HepG2 (cell line): ENCODE results near the gene CHKA. TPM values are rescaled to one million over a fixed set of nuclear protein-coding genes. Genes with fewer than 3 reads are reported as not detected.
A peak's percentile ranks its signal among the peaks of the same experiment; 100 is the strongest.

Source experiments
- ARHGAP35 ChIP-seq: sonication (generic); formaldehyde crosslinking; IDR thresholded peaks from 2 replicates; pipeline ENCODE4 v1.9.0; 2022; ENCODE audit warnings: mild to moderate bottlenecking, inconsistent platforms, moderate library complexity, missing genetic modification reagents, borderline replicate concordance
- CENPT ChIP-seq: sonication (generic); formaldehyde crosslinking; IDR thresholded peaks from 2 replicates; pipeline ENCODE4 v1.8.0; 2022; ENCODE audit warnings: low read depth, mild to moderate bottlenecking, moderate library complexity, missing genetic modification reagents
- ELF1 ChIP-seq: sonication (generic); formaldehyde crosslinking; IDR thresholded peaks from 2 replicates; pipeline ENCODE4 v1.4.0; 2020; ENCODE audit warnings: missing genetic modification reagents
- FOXO1 ChIP-seq: sonication (generic); formaldehyde crosslinking; IDR thresholded peaks from 2 replicates; pipeline ENCODE4 v1.4.0; 2020; ENCODE audit warnings: missing genetic modification reagents
- ISL2 ChIP-seq: sonication (generic); formaldehyde crosslinking; IDR thresholded peaks from 2 replicates; pipeline ENCODE4 v1.5.0; 2020; ENCODE audit warnings: missing genetic modification reagents
- MIER2 ChIP-seq: IDR thresholded peaks from 2 replicates; pipeline ENCODE4 v1.6.1; 2016; ENCODE audit warnings: missing biosample characterization, missing genetic modification reagents
- RFX5 ChIP-seq: IDR thresholded peaks from 2 replicates; pipeline ENCODE4 v1.6.1; 2011; ENCODE audit warnings: low read depth, low read length, improper control_type of control experiment
- SNAI1 ChIP-seq: sonication (generic); formaldehyde crosslinking; IDR thresholded peaks from 2 replicates; pipeline ENCODE4 v1.5.0; 2020; ENCODE audit warnings: mild to moderate bottlenecking, missing genetic modification reagents, borderline replicate concordance
- TBL1XR1 ChIP-seq: fragments of 150-350 bp; IDR thresholded peaks from 2 replicates; pipeline ENCODE4 v1.6.1; 2014; ENCODE audit warnings: borderline replicate concordance, low read length; ENCODE audit not compliant: partially characterized antibody
- TEAD2 ChIP-seq: sonication (generic); formaldehyde crosslinking; IDR thresholded peaks from 2 replicates; pipeline ENCODE4 v1.9.0; 2021; ENCODE audit warnings: missing genetic modification reagents
- ZKSCAN1 ChIP-seq: fragments of 150-350 bp; IDR thresholded peaks from 2 replicates; pipeline ENCODE4 v1.6.1; 2014; ENCODE audit warnings: low read length
- ZKSCAN8 ChIP-seq: IDR thresholded peaks from 2 replicates; pipeline ENCODE4 v1.6.1; 2016; ENCODE audit warnings: borderline replicate concordance, missing genetic modification reagents, missing compliant biosample characterization
- ZNF44 ChIP-seq: sonication (generic); formaldehyde crosslinking; IDR thresholded peaks from 2 replicates; pipeline ENCODE4 v1.5.1; 2020; ENCODE audit warnings: mild to moderate bottlenecking, missing genetic modification reagents
- ZNF850 ChIP-seq: sonication (generic); formaldehyde crosslinking; conservative IDR thresholded peaks from 2 replicates; pipeline ENCODE4 v1.9.0; 2021; ENCODE audit warnings: mild to moderate bottlenecking, missing genetic modification reagents
- polyA plus RNA-seq, 8 experiments: library from polyadenylated mRNA; depleted of rRNA in 3 of 8; stranded (reverse) in 7 of 8; unstranded in 1 of 8; fragments of >200 nt; fragmentation: Illumina TruSeq in 4 of 8; extraction: Trizol in 4 of 8; gene quantifications; 2 replicates each; pipeline versions ENCODE4 v1.2.1 to v1.2.3, GENCODE V29; 2011 to 2016; ENCODE audit warnings: low read depth in 4 of 8, missing spikeins in 1 of 8, mixed read lengths in 1 of 8; ENCODE audit not compliant: insufficient read depth in 1 of 8
- total RNA-seq, 5 experiments: library from RNA; depleted of rRNA; stranded (reverse); fragments of >200 nt; fragmentation: Illumina TruSeq; extraction: Trizol; gene quantifications; 2 replicates each; pipeline ENCODE4 v1.2.3, GENCODE V29; 2016; ENCODE audit warnings: low read depth in 1 of 5
- TF ChIP-seq, protein P1 (sequence below): sonication (generic); formaldehyde crosslinking; IDR thresholded peaks from 2 replicates; pipeline ENCODE4 v1.5.1; 2020; ENCODE audit warnings: mild to moderate bottlenecking, missing genetic modification reagents, borderline replicate concordance
- TF ChIP-seq, protein P2 (sequence below): sonication (generic); formaldehyde crosslinking; IDR thresholded peaks from 2 replicates; pipeline ENCODE4 v1.9.0; 2022; ENCODE audit warnings: missing genetic modification reagents, mild to moderate bottlenecking, borderline replicate concordance
- TF ChIP-seq, protein P3 (sequence below): IDR thresholded peaks from 2 replicates; pipeline ENCODE4 v1.6.1; 2016; ENCODE audit warnings: missing biosample characterization, missing genetic modification reagents, low read depth
- TF ChIP-seq, protein P4 (sequence below): sonication (generic); formaldehyde crosslinking; IDR thresholded peaks from 2 replicates; pipeline ENCODE4 v1.8.1; 2023; ENCODE audit warnings: mild to moderate bottlenecking, missing genetic modification reagents
- TF ChIP-seq, protein P5 (sequence below): sonication (generic); formaldehyde crosslinking; conservative IDR thresholded peaks from 2 replicates; pipeline ENCODE4 v1.4.0; 2020; ENCODE audit warnings: missing genetic modification reagents

The CHKA gene
- total and polyA plus RNA-seq, 2 of the 13 experiments (the other 11 are each of a cell fraction or from before 2014, with no cell fraction given): 71.6 to 92.7 TPM

DNA sequence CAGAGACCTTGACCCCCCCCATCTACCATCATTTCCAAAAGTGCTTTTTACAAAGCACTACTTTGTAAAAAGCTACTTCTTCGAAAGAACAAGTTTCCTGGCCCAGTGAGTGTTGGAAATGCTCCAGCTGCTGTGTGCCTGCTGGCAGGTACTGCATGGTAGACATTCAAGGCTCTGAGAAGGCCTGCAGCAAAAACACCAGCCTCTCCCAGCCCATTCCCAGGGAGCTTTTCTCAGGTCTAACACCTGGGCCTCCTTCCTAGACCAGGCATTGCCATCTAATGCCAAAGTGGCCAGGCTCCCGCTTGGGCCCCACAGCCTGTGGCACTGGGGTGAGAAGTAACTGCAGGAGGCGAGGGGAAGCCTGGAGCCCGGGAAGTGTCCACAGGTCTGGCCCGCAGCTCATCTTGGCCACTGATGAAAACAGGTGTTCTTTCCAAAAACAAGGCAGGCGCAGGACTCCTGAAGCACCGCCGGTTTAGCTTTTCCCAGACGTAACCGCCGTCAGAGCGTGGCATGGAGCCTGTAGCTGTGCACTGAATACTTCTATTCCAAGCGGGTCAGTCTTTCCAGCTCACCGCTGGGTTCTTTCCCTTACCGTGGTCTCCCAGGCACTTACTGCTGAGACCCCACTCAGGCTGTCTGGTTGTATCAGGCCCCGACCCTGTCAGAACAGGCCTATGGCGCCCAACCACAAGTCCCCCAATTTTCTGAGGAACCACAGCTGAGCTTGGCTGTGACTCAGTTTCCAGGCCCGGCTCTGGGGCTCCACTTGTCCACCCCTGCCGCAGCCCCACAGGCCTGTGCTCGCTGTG lies 83.6 kb downstream of the CHKA start (continued):
- TF ChIP-seq, protein P1, sequence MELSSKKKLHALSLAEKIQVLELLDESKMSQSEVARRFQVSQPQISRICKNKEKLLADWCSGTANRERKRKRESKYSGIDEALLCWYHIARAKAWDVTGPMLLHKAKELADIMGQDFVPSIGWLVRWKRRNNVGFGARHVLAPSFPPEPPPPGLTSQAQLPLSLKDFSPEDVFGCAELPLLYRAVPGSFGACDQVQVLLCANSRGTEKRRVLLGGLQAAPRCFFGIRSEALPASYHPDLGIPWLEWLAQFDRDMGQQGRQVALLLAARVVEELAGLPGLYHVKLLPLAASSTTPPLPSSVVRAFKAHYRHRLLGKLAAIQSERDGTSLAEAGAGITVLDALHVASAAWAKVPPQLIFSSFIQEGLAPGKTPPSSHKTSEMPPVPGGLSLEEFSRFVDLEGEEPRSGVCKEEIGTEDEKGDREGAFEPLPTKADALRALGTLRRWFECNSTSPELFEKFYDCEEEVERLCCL (CRISPR knock-in tag): no peak
- 0 out of 2 replicates have a peak, but pooled peaks have one; percentile 5 for TF ChIP-seq ARHGAP35 (CRISPR knock-in tag)
- TF ChIP-seq CENPT (CRISPR knock-in tag): no peak
- no peak for TF ChIP-seq ELF1 (CRISPR knock-in tag)
- TF ChIP-seq FOXO1 (CRISPR knock-in tag): 0 out of 2 replicates have a peak, but pooled peaks have one; percentile 12
- TF ChIP-seq ZNF850 (CRISPR knock-in tag): no peak
- TF ChIP-seq ZKSCAN1: no peak
- TF ChIP-seq TBL1XR1: no peak
- no peak for TF ChIP-seq ZKSCAN8 (CRISPR knock-in tag)
- TF ChIP-seq, protein P2, sequence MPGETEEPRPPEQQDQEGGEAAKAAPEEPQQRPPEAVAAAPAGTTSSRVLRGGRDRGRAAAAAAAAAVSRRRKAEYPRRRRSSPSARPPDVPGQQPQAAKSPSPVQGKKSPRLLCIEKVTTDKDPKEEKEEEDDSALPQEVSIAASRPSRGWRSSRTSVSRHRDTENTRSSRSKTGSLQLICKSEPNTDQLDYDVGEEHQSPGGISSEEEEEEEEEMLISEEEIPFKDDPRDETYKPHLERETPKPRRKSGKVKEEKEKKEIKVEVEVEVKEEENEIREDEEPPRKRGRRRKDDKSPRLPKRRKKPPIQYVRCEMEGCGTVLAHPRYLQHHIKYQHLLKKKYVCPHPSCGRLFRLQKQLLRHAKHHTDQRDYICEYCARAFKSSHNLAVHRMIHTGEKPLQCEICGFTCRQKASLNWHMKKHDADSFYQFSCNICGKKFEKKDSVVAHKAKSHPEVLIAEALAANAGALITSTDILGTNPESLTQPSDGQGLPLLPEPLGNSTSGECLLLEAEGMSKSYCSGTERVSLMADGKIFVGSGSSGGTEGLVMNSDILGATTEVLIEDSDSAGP (CRISPR knock-in tag): no peak
- TF ChIP-seq, protein P3, sequence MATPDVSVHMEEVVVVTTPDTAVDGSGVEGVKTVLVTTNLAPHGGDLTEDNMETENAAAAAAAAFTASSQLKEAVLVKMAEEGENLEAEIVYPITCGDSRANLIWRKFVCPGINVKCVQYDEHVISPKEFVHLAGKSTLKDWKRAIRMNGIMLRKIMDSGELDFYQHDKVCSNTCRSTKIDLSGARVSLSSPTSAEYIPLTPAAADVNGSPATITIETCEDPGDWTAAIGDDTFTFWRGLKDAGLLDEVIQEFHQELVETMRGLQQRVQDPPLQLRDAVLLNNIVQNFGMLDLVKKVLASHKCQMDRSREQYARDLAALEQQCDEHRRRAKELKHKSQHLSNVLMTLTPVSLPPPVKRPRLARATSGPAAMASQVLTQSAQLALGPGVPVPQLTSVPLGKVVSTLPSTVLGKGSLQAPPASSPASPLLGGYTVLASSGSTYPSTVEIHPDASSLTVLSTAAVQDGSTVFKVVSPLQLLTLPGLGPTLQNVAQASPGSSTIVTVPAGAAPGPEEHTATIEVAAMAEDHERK (CRISPR knock-in tag): no peak
- TF ChIP-seq ZNF44 (CRISPR knock-in tag): peak; percentile 28; the same call in 1 of the 2 replicates
- TF ChIP-seq TEAD2 (CRISPR knock-in tag): no peak
- no peak for TF ChIP-seq ISL2 (CRISPR knock-in tag)
- no peak for TF ChIP-seq RFX5
- no peak for TF ChIP-seq MIER2 (CRISPR knock-in tag)
- TF ChIP-seq, protein P4, sequence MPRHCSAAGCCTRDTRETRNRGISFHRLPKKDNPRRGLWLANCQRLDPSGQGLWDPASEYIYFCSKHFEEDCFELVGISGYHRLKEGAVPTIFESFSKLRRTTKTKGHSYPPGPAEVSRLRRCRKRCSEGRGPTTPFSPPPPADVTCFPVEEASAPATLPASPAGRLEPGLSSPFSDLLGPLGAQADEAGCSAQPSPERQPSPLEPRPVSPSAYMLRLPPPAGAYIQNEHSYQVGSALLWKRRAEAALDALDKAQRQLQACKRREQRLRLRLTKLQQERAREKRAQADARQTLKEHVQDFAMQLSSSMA (CRISPR knock-in tag): peak; percentile 83; the same call in 1 of the 2 replicates
- TF ChIP-seq, protein P5, sequence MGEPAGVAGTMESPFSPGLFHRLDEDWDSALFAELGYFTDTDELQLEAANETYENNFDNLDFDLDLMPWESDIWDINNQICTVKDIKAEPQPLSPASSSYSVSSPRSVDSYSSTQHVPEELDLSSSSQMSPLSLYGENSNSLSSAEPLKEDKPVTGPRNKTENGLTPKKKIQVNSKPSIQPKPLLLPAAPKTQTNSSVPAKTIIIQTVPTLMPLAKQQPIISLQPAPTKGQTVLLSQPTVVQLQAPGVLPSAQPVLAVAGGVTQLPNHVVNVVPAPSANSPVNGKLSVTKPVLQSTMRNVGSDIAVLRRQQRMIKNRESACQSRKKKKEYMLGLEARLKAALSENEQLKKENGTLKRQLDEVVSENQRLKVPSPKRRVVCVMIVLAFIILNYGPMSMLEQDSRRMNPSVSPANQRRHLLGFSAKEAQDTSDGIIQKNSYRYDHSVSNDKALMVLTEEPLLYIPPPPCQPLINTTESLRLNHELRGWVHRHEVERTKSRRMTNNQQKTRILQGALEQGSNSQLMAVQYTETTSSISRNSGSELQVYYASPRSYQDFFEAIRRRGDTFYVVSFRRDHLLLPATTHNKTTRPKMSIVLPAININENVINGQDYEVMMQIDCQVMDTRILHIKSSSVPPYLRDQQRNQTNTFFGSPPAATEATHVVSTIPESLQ: no peak
- no peak for TF ChIP-seq SNAI1
